Cardiac septum (tissue), 1 donor: ENCODE results near the gene CHRNB4. TPM values are rescaled to one million over a fixed set of nuclear protein-coding genes. Genes with fewer than 3 reads are reported as not detected.
A peak's percentile ranks its signal among the peaks of the same experiment; 100 is the strongest.
"Not testable (repeated sequence)": the region's sequence is repeated elsewhere in the genome, so short reads cannot be mapped to it uniquely, and the experiment has no call there.

Source experiments
- DNase-seq: peaks from one replicate; pipeline ENCODE4 v3.0.0-alpha.2; 2020; ENCODE audit warnings: low spot score
- intact Hi-C: fragments of 100-400 bp; cut with DNase I; formaldehyde crosslinking; loops from one replicate; pipeline ENCODE4 v1.14.0; 2022
- total RNA-seq: library from RNA; stranded (reverse); fragmentation: NEBNext Ultra II Directional; extraction: Animal tissue kit (Norgen Biotek cat#: 25700); gene quantifications from one replicate; pipeline ENCODE4 v1.2.1, GENCODE V29; 2021
- donor health status: DM: no; HTN: no; CAD: no.

The CHRNB4 gene
- total RNA-seq, 1 donor from 2014 or later: not detected

GRCh38 chr15:78620527-78621421 is 20.2 kb downstream of the CHRNB4 start, which contains the start of gene CHRNA3:
Gene CHRNA3 (minus strand): TSS chr15:78620996. CDS start chr15:78620794, 202 bp downstream.
- intact Hi-C loops: no loop called here
- DNase-seq: no peak

DNA sequence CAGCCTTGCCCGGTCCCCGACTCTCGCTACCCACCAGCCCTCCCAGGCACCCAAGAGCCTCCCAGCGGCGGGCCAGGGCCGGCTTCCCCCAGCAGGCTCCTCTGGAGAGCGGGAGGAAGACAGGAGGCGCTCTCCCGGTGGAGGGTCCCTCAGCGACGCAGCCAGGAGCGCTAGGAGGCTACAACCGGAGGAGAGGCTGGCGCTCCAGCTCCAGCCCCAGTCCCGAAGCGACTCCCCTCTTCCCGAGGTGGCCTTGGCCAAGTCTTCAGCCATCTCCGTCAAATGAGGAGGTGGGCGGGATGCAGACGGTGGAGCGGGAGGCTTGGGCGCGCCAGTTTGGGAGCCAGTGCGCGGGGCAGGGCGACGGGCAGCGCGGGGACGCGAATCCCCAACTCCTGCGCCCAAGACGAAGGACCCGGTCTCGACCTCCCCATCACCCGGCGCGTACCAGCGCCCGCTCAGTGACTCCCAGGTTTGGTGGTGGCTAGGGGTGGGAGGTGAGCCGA is 20.9 kb downstream of the CHRNB4 start:
- peak; percentile 60 for DNase-seq
- intact Hi-C loops: no loop called here

- DNase-seq: peak; percentile 58
Measured at GRCh38 chr15:78619022-78619950, 21.7 kb downstream of the CHRNB4 start.

DNA sequence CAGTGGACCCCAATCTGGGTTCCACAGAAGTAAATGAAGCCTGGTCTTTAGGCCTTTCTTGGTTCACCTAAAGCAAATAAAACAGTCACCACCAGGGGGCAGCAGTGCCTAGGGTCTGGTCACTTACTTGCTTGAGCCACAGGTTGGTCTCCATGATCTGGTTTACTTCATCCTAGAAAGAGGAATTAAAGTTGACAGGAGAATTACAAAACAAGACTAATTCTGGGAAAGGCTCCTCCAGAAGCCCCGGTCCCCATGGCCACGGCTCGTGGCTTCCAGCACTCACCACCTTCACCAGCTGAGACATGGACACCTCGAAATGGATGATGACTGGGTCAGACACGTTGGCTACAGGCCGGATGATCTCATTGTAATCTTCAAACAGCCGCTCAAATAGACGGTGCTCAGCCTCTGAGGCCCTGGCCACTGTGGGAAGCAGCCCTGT is 22.5 kb downstream of the CHRNB4 start:
- intact Hi-C loops: loop anchor here (1.0 kb wide), 1 partner anchor 91 kb away; no protein-coding TSS in a partner anchor
- peak; percentile 85 for DNase-seq

More at GRCh38 chr15:78619022-78619950, 21.7 kb downstream of the CHRNB4 start:
- intact Hi-C loops: no loop called here

DNA sequence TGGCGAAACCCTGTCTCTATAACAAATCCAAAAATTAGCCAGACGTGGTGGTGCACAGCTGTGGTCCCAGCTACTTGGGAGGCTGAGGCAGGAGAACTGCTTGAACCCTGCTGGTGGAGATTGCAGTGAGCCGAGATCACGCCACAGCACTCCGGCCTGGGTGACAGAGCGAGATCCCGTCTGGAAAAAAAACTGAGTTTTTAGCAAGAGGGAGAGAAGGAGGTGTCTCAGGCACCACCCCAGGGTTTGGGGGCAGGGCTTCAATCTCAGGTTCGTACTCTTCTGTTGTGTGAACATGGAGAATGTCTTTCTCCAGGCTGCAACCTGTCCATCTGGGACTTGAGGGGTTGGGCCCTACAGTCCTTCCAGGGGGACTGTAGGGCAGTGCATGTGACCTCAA is 22.9 kb downstream of the CHRNB4 start:
- intact Hi-C loops: loop anchor here (1.0 kb wide), 1 partner anchor 91 kb away; no protein-coding TSS in a partner anchor
- DNase-seq: no peak

- intact Hi-C loops: no loop called here
- peak; percentile 68 for DNase-seq
Measured at GRCh38 chr15:78617516-78617915, 23.5 kb downstream of the CHRNB4 start.

- intact Hi-C loops: no loop called here
- peak; percentile 72 for DNase-seq
Measured at GRCh38 chr15:78617076-78617475, 23.9 kb downstream of the CHRNB4 start.

DNA sequence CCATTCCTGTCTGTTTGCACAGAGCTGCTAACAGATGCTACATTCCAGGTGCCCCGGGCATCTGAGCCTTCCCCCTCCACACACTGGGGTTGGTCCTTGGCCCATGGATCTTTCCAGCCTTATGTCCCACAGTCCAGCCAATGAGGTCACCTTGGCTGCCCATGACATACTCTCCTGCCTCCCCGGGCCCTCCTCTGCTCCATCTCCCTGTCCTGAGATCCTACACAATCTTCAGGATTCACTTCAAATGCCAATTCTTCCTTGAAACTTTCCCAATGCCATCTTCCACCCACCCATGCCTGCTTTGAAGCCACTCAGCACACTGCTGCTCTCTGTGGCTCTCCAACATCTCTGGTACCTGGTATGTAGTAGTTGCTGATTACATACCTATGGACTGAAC is 24.5 kb downstream of the CHRNB4 start:
- DNase-seq: peak; percentile 53
- intact Hi-C loops: no loop called here

DNA sequence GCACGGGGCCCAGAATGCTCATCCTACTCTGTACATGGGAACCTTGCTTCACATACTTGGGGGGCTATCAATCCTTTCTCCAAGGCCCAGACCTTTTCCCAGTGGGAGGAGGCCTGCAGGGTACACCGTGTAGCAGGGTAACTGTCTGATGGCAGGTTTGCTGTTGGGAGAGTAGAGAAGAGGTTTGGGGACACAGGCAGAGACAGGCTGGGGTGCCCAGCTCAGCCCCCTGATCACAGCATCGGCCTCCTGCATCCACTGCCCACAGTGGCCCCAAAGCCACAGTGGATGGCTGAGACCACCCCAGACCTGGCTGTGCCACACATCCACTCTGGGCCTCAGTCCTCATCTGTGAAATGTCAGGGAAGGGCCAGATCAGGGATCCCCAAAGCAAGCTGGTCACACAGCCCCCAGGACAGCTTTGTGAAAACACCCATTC is 25.8 kb downstream of the CHRNB4 start:
- intact Hi-C loops: no loop called here
- peak; percentile 64 for DNase-seq

GRCh38 chr15:78614021-78614420 is 27.0 kb downstream of the CHRNB4 start:
- intact Hi-C loops: no loop called here
- no peak for DNase-seq

DNA sequence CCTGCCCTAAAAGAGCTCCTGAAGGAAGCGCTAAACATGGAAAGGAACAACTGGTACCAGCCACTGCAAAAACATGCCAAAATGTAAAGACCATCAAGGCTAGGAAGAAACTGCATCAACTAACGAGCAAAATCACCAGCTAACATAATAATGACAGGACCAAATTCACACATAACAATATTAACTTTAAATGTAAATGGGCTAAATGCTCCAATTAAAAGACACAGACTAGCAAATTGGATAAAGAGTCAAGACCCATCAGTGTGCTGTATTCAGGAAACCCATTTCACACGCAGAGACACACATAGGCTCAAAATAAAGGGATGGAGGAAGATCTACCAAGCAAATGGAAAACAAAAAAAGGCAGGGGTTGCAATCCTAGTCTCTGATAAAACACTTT is 31.5 kb downstream of the CHRNB4 start:
- DNase-seq, intact Hi-C loops: not testable (repeated sequence)

DNA sequence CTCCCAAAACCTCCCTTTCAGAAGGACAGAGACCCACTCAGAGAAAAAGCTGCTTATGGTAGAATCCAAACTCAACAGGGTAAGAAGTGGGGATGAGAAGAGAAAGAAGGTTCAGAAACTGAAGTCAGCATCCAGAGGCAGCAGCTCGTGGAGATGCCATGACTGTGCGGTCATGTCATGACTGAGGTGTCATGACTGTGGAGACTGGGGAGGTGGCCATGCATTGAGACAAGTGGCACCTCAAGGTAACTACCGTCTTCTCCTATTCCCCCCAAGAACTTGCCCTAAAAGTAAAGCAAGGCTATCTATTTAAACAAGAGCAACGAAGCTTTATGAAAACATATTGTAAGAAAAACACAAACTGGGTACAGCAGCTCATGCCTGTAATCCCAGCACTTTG is 35.3 kb downstream of the CHRNB4 start:
- intact Hi-C loops: no loop called here

GRCh38 chr15:78605201-78605600 is 35.8 kb downstream of the CHRNB4 start:
- DNase-seq: no peak
- intact Hi-C loops: no loop called here

More for the DNA sequence above, 35.3 kb downstream of the CHRNB4 start:
- DNase-seq: no peak

DNA sequence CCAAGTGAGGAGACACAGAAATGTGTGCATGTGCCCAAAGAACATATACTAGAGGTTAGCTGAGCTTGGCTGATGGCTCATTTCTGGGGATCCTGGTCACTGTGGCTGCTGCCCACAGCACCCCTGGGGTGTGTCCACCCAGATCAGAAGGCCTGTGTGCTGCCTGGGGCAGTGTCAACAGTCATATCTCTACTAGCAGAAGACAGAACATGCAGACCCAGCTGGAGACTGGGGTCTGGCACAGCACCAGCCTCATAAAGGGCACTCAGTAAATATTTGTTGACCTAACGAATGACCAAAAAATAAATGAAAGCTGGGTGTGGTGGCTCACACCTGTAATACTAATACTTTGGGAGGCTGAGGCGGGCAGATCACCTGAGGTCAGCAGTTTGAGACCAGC is 36.6 kb downstream of the CHRNB4 start:
- DNase-seq: no peak
- intact Hi-C loops: no loop called here

DNA sequence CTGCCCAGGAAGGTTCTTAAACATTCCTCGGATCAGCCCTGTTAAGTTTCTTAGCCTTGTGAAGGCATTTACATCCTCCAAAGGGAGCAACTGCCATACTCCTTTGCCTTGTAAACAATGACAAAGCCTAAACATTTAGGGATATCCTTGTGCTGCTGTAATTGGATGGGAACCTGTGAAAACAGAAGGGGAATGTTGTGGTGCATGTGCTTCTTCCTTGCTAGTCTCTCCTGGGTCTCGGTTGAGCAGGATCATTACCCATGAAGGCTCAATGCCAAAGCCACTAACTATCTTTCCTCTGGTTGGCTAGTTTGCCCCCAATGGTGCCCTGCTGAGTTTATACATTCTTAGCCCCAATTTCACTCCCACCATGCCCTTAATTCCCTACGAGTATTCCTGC is 37.5 kb downstream of the CHRNB4 start:
- DNase-seq: no peak
- intact Hi-C loops: no loop called here

- intact Hi-C loops: no loop called here
- DNase-seq: no peak
Measured at GRCh38 chr15:78599189-78599588, 41.8 kb downstream of the CHRNB4 start.

- intact Hi-C loops: no loop called here
Measured at GRCh38 chr15:78598348-78598747, 42.7 kb downstream of the CHRNB4 start.

DNA sequence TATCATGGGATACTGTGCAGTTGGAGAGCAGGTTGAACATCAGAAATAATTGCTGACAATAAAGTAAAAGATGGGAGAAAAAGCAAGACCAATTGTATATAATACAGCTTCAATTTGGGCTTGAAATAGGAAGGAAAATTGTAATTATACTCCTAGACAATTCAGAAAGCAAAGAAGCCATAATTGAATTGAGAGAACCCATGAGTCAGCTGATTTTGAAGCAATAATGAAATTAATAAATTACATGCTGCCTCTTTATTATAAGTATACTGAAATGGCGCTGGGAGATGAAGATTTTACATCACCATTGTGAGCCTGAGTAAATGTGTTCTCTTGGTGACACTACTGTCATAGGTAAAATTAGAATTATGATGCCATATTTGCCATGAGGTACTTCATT is 43.4 kb downstream of the CHRNB4 start:
- DNase-seq: no peak
- intact Hi-C loops: no loop called here

More at GRCh38 chr15:78598348-78598747, 42.7 kb downstream of the CHRNB4 start:
- no peak for DNase-seq

GRCh38 chr15:78574944-78575343 is 66.1 kb downstream of the CHRNB4 start:
- intact Hi-C loops: no loop called here
- DNase-seq: no peak
